Measurements from ENCODE around the gene PTBP2.

- TF ChIP-seq GATA3 (IDR thresholded peaks at IDR 0.05; ENCODE audit: low read depth, low read length), result no peak
- TF ChIP-seq GATA2 (IDR thresholded peaks at IDR 0.05; ENCODE audit: low read depth, low read length), result no peak
Observed at GRCh38 chr1:96727860-96728259, 6.3 kb downstream of the PTBP2 start.

All from SH-SY5Y (cell line).